Effector memory CD8-positive, alpha-beta T cell (primary cell): Measurements from ENCODE around the gene TPH2.

Experiments
- ATAC-seq: fragments of 150-1000 bp; cut with Tn5 transposase; replicated peaks from 2 replicates; pipeline ENCODE4 v1.10.0; 2021; ENCODE audit warnings: mild to moderate bottlenecking, moderate library complexity
- DNase-seq, 3 experiments: peaks; one replicate each; pipeline ENCODE4 v3.0.0; 2021
- H3K27ac Mint-ChIP-seq, 2 donors: one replicate each; pipeline ENCODE4 v1.8.0; 2022; ENCODE audit warnings: mild to moderate bottlenecking in 2 of 2, mixed read lengths in 2 of 2, moderate library complexity in 2 of 2
- H3K27me3 Mint-ChIP-seq, 2 donors: one replicate each; pipeline ENCODE4 v1.8.0; 2022; ENCODE audit warnings: mixed read lengths in 2 of 2
- H3K36me3 Mint-ChIP-seq: one replicate; pipeline ENCODE4 v1.8.0; 2022; ENCODE audit warnings: mild to moderate bottlenecking, moderate library complexity, mixed read lengths; ENCODE audit not compliant: insufficient read depth
- H3K4me1 Mint-ChIP-seq, 2 donors: one replicate each; pipeline ENCODE4 v1.8.0; 2022; ENCODE audit warnings: low read depth in 2 of 2, mixed read lengths in 2 of 2
- H3K4me3 Mint-ChIP-seq, 2 donors: one replicate each; pipeline ENCODE4 v1.8.0; 2022; ENCODE audit warnings: mild to moderate bottlenecking in 2 of 2, mixed read lengths in 2 of 2, moderate library complexity in 2 of 2
- H3K9me3 Mint-ChIP-seq, 2 donors: one replicate each; pipeline ENCODE4 v1.8.0; 2022; ENCODE audit warnings: mixed read lengths in 2 of 2
- total RNA-seq, 9 experiments: gene quantifications; one replicate each; lab custom pipeline; 2026; lab: John Stamatoyannopoulos, UW

Gene TPH2
- 0 to 0.29 (median 0) reads per million in 9 experiments for total RNA-seq

- Mint-ChIP-seq H3K27me3 (peaks cover 43 to 63% of the 10 kb centered on the region in 2 donors), H3K4me1 (peaks cover 2 to 6% of the 10 kb centered on the region in 2 donors), H3K27ac (no peak within 1 kb of the TSS), H3K4me3 (no peak within 1 kb of the TSS), H3K9me3 (no peaks in the 10 kb centered on the region), H3K36me3 (no peaks in the 10 kb centered on the region)
- ATAC-seq = peak; percentile 43
- DNase-seq = peak; percentile 5 to 26 (median 17)
These were observed at the start of gene TPH2 for GRCh38 chr12:71938728-71939385. Gene TPH2, plus strand, starts transcription at chr12:71938845. Its CDS starts 142 bp downstream, at chr12:71938987.

- Mint-ChIP-seq H3K9me3 (no peaks in the 10 kb centered on the region), H3K4me3 (no peak overlapping the region), H3K27me3 (no peaks in the 10 kb centered on the region), H3K36me3 (peaks cover 28% of the 10 kb centered on the region), H3K4me1 (peaks cover 5 to 14% of the 10 kb centered on the region in 2 donors), H3K27ac (no peak overlapping the region)
- ATAC-seq (no peak), DNase-seq (no peak)
These were observed 48.2 kb upstream of the TPH2 start for GRCh38 chr12:71890475-71890874.

GRCh38 chr12:71892059-71892458 is 46.6 kb upstream of the TPH2 start:
- Mint-ChIP-seq H3K36me3 (peaks cover 39% of the 10 kb centered on the region), H3K4me1 (peaks cover 5 to 17% of the 10 kb centered on the region in 2 donors), H3K4me3 (no peak overlapping the region), H3K9me3 (no peaks in the 10 kb centered on the region), H3K27ac (peak overlapping the region in 1 of 2 donors; percentile 66), H3K27me3 (no peaks in the 10 kb centered on the region)
- ATAC-seq = no peak
- DNase-seq = no peak

- no peak for DNase-seq
- Mint-ChIP-seq H3K4me3 (no peak overlapping the region), H3K27ac (peak overlapping the region in 1 of 2 donors; percentile 16), H3K9me3 (no peaks in the 10 kb centered on the region), H3K4me1 (peaks cover 2 to 10% of the 10 kb centered on the region in 2 donors), H3K27me3 (no peaks in the 10 kb centered on the region), H3K36me3 (peaks cover 45% of the 10 kb centered on the region)
- no peak for ATAC-seq
These were observed 42.3 kb upstream of the TPH2 start for GRCh38 chr12:71896205-71896882.

GRCh38 chr12:71900091-71900490 is 38.6 kb upstream of the TPH2 start:
- no peaks in the 10 kb centered on the region for H3K27me3 Mint-ChIP-seq
- H3K9me3 Mint-ChIP-seq = no peaks in the 10 kb centered on the region
- peak overlapping the region in 1 of 2 donors; percentile 77 for H3K27ac Mint-ChIP-seq
- no peak for DNase-seq
- H3K4me3 Mint-ChIP-seq = no peak overlapping the region
- ATAC-seq = no peak
- peaks cover 46% of the 10 kb centered on the region for H3K36me3 Mint-ChIP-seq
- peaks cover 0 to 18% of the 10 kb centered on the region in 2 donors for H3K4me1 Mint-ChIP-seq

GRCh38 chr12:71904629-71905028 is 34.0 kb upstream of the TPH2 start:
- Mint-ChIP-seq H3K9me3 (peaks cover 0 to 2% of the 10 kb centered on the region in 2 donors), H3K4me1 (peaks cover 0 to 15% of the 10 kb centered on the region in 2 donors), H3K36me3 (peaks cover 44% of the 10 kb centered on the region), H3K4me3 (no peak overlapping the region), H3K27ac (peak overlapping the region; percentile 0 to 22), H3K27me3 (no peaks in the 10 kb centered on the region)
- ATAC-seq (no peak), DNase-seq (no peak)

GRCh38 chr12:71935594-71935993 is 3.1 kb upstream of the TPH2 start:
- H3K27me3 Mint-ChIP-seq = peaks cover 23 to 38% of the 10 kb centered on the region in 2 donors
- H3K4me3 Mint-ChIP-seq = no peak overlapping the region
- H3K36me3 Mint-ChIP-seq = no peaks in the 10 kb centered on the region
- H3K9me3 Mint-ChIP-seq = no peaks in the 10 kb centered on the region
- no peak for ATAC-seq
- peaks cover 2 to 6% of the 10 kb centered on the region in 2 donors for H3K4me1 Mint-ChIP-seq
- no peak overlapping the region for H3K27ac Mint-ChIP-seq
- no peak for DNase-seq

GRCh38 chr12:71940068-71940467 is 1.4 kb downstream of the TPH2 start:
- no peak overlapping the region for H3K4me3 Mint-ChIP-seq
- peaks cover 54 to 72% of the 10 kb centered on the region in 2 donors for H3K27me3 Mint-ChIP-seq
- ATAC-seq = no peak
- H3K9me3 Mint-ChIP-seq = no peaks in the 10 kb centered on the region
- no peak overlapping the region for H3K27ac Mint-ChIP-seq
- no peak for DNase-seq
- H3K36me3 Mint-ChIP-seq = no peaks in the 10 kb centered on the region
- H3K4me1 Mint-ChIP-seq = peaks cover 2 to 6% of the 10 kb centered on the region in 2 donors

GRCh38 chr12:71941174-71941573 is 2.5 kb downstream of the TPH2 start:
- H3K4me1 Mint-ChIP-seq = peaks cover 2 to 6% of the 10 kb centered on the region in 2 donors
- no peak overlapping the region for H3K4me3 Mint-ChIP-seq
- no peaks in the 10 kb centered on the region for H3K36me3 Mint-ChIP-seq
- H3K27ac Mint-ChIP-seq = no peak overlapping the region
- no peaks in the 10 kb centered on the region for H3K9me3 Mint-ChIP-seq
- DNase-seq = no peak
- peaks cover 62 to 83% of the 10 kb centered on the region in 2 donors for H3K27me3 Mint-ChIP-seq
- ATAC-seq = no peak

- H3K27me3 Mint-ChIP-seq = peaks cover 67 to 81% of the 10 kb centered on the region in 2 donors
These were observed 3.6 kb downstream of the TPH2 start for GRCh38 chr12:71942259-71942658.

GRCh38 chr12:71942703-71943102 is 4.1 kb downstream of the TPH2 start:
- Mint-ChIP-seq H3K4me1 (peaks cover 2 to 6% of the 10 kb centered on the region in 2 donors), H3K9me3 (no peaks in the 10 kb centered on the region), H3K27ac (no peak overlapping the region), H3K27me3 (peaks cover 65 to 77% of the 10 kb centered on the region in 2 donors), H3K36me3 (no peaks in the 10 kb centered on the region), H3K4me3 (no peak overlapping the region)
- ATAC-seq = no peak
- no peak for DNase-seq

More at GRCh38 chr12:71942259-71942658, 3.6 kb downstream of the TPH2 start:
- Mint-ChIP-seq H3K27ac (no peak overlapping the region), H3K9me3 (no peaks in the 10 kb centered on the region), H3K36me3 (no peaks in the 10 kb centered on the region), H3K4me1 (peaks cover 2 to 6% of the 10 kb centered on the region in 2 donors), H3K4me3 (no peak overlapping the region)
- DNase-seq (no peak), ATAC-seq (no peak)

- Mint-ChIP-seq H3K4me3 (no peak overlapping the region), H3K36me3 (no peaks in the 10 kb centered on the region), H3K27ac (no peak overlapping the region), H3K4me1 (no peaks in the 10 kb centered on the region), H3K27me3 (peaks cover 52 to 62% of the 10 kb centered on the region in 2 donors), H3K9me3 (no peaks in the 10 kb centered on the region)
- ATAC-seq (no peak), DNase-seq (no peak)
These were observed 6.5 kb downstream of the TPH2 start for GRCh38 chr12:71945121-71945520.

GRCh38 chr12:71945883-71946282 is 7.2 kb downstream of the TPH2 start:
- H3K4me3 Mint-ChIP-seq = no peak overlapping the region
- H3K9me3 Mint-ChIP-seq = no peaks in the 10 kb centered on the region
- H3K27me3 Mint-ChIP-seq = peaks cover 47 to 63% of the 10 kb centered on the region in 2 donors
- ATAC-seq (no peak), DNase-seq (no peak)
- no peaks in the 10 kb centered on the region for H3K4me1 Mint-ChIP-seq
- no peak overlapping the region for H3K27ac Mint-ChIP-seq
- H3K36me3 Mint-ChIP-seq = no peaks in the 10 kb centered on the region

GRCh38 chr12:71947645-71948105 is 9.0 kb downstream of the TPH2 start:
- H3K9me3 Mint-ChIP-seq = no peaks in the 10 kb centered on the region
- ATAC-seq (no peak), DNase-seq (no peak)
- no peak overlapping the region for H3K4me3 Mint-ChIP-seq
- H3K27ac Mint-ChIP-seq = no peak overlapping the region
- H3K27me3 Mint-ChIP-seq = peaks cover 37 to 52% of the 10 kb centered on the region in 2 donors
- H3K4me1 Mint-ChIP-seq = no peaks in the 10 kb centered on the region
- H3K36me3 Mint-ChIP-seq = no peaks in the 10 kb centered on the region
